Measurements from ENCODE around the gene FEN1.

Gene FEN1

GRCh38 chr11:61776561-61777075 is 16.1 kb upstream of the FEN1 start:
- DNase-seq: no peak

GRCh38 chr11:61777234-61778090 is 15.2 kb upstream of the FEN1 start:
- DNase-seq: peak; percentile 58

- DNase-seq: no peak
These were observed 14.3 kb upstream of the FEN1 start for GRCh38 chr11:61778357-61778886.

GRCh38 chr11:61778920-61779650 is 13.6 kb upstream of the FEN1 start:
- no peak for DNase-seq

- no peak for DNase-seq
These were observed 12.8 kb upstream of the FEN1 start for GRCh38 chr11:61779666-61780525.

GRCh38 chr11:61780581-61781162 is 12.0 kb upstream of the FEN1 start:
- DNase-seq: no peak

GRCh38 chr11:61781585-61781984 is 11.1 kb upstream of the FEN1 start:
- no peak for DNase-seq

GRCh38 chr11:61782299-61782698 is 10.4 kb upstream of the FEN1 start:
- DNase-seq: no peak

- no peak for DNase-seq
These were observed 9.9 kb upstream of the FEN1 start for GRCh38 chr11:61782841-61783240.

GRCh38 chr11:61783717-61784505 is 8.8 kb upstream of the FEN1 start:
- DNase-seq: no peak

GRCh38 chr11:61784506-61784805 is 8.3 kb upstream of the FEN1 start:
- no peak for DNase-seq

- no peak for DNase-seq
These were observed 6.8 kb upstream of the FEN1 start for GRCh38 chr11:61785837-61786402.

- DNase-seq: peak; percentile 47
These were observed 4.7 kb upstream of the FEN1 start for GRCh38 chr11:61787928-61788491.

GRCh38 chr11:61791737-61792309 is 888 bp upstream of the FEN1 start:
- DNase-seq: no peak

- no peak for DNase-seq
These were observed 545 bp downstream of the FEN1 start for GRCh38 chr11:61793083-61793828.

GRCh38 chr11:61793829-61794204 is 1.1 kb downstream of the FEN1 start:
- DNase-seq: no peak

- DNase-seq: no peak
These were observed 1.9 kb downstream of the FEN1 start for GRCh38 chr11:61794579-61794978.

- no peak for DNase-seq
These were observed 2.7 kb downstream of the FEN1 start for GRCh38 chr11:61795459-61795858.

GRCh38 chr11:61795876-61796526 is 3.3 kb downstream of the FEN1 start:
- DNase-seq: no peak

Measured in retina (tissue), 1 donor.